ENCODE results near the gene WNK2. TPM values are rescaled to one million over a fixed set of nuclear protein-coding genes. Genes with fewer than 3 reads are reported as not detected.

The WNK2 gene
- total RNA-seq, 1 experiment from 2014 or later: not detected

DNA sequence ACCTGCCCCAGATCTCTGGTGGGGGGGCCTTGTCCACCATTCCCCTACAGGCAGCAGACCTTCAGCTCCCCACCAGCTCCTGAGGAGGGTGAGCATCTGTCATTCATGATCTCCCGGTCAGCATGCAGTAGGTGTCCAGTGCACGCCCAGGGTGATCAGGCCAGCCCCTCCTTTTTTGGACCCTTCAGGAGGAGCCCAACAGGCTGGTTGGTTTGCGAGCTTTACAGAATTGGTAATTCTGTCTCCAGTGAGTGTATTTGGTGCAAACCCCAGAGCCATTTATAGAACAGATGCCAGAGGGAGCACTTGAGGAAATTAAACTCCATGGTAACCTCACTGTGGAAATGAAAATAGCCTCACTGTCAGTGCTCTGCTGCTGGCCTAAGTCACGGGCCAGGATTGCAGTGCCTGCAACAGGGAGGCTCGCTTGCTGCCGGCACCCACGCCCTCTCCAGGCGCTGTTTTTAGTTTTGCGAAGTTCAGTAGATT is 23.4 kb downstream of the WNK2 start:
- Histone ChIP-seq H3K27ac (no peak overlapping the region), H3K36me3 (no peaks in the 10 kb centered on the region), H3K4me1 (no peaks in the 10 kb centered on the region), H3K27me3 (peaks cover 6% of the 10 kb centered on the region; the same call in 1 of the 2 replicates), H3K4me3 (no peak overlapping the region), H3K9me3 (replicated peaks) (no peaks in the 10 kb centered on the region)
- DNase-seq: no peak

DNA sequence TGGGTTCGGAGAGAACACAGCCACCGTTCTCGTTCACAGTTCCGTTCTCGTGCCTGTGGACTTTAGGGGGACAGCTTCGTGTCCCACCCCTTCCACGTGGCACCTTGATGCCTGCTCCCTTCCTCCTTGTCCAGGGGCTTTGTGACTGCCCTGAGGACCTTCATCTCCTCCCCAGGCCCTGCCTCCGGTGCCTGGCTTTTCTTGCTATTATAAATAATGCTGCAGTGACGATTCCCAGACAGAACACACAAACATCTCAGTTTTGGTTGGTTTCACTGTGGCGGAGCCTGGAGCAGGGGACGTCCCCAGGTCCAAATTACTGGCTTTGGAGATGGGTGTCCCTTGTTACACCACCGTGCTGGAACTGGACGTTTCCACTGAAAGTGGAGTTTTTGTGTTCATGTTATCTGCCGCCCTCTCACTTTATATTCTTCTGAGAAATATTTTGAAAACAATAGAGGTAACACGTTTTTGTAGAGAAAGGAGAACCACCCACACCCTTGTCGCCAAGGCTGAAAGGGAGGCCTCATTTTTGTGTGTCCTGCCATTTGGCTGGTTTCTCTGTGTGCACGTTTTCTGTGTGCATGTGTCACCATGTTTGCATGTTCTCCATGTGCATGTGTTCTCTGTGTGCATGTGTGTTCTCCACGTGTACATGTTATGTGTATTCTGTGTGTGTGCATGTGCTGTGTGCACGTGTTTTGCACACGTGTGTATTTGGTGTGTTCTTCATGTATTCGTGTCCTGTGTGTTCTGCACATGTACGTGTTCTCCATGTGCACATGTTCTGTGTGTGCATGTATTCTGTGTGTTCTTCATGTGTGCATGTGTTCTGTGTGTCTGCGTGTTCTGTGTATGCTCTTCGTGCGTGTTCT is 24.2 kb downstream of the WNK2 start:
- no peak for DNase-seq
- no peaks in the 10 kb centered on the region for H3K4me1 ChIP-seq
- no peak overlapping the region for H3K4me3 ChIP-seq
- no peaks in the 10 kb centered on the region for H3K9me3 ChIP-seq (replicated peaks)
- H3K27ac ChIP-seq: no peak overlapping the region
- H3K27me3 ChIP-seq: peaks cover under 1% of the 10 kb centered on the region; the same call in 1 of the 2 replicates
- H3K36me3 ChIP-seq: no peaks in the 10 kb centered on the region

DNA sequence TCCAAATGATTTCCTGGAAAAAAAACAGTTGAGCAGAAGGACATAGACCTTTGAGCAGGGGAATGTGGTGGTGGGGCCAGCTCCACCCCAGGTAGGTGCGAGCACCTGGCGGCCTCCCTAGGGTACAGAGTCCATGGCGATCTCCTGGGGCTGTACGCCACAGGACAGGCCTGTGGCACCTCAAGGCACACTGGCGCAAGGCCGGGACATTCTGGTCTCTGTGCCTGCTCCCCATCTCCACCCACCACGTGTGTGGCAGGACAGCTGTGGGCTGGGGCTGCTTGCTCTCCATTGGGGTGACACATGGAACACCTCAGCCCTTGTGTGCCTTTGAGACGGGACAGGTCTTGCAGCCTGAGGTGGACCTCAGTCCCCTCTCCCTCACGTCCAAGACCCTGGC is 25.2 kb downstream of the WNK2 start:
- Histone ChIP-seq H3K4me3 (no peak overlapping the region), H3K9me3 (replicated peaks) (no peaks in the 10 kb centered on the region), H3K4me1 (no peaks in the 10 kb centered on the region), H3K27me3 (no peaks in the 10 kb centered on the region; the same call in 1 of the 2 replicates), H3K27ac (no peak overlapping the region), H3K36me3 (no peaks in the 10 kb centered on the region)
- no peak for DNase-seq

DNA sequence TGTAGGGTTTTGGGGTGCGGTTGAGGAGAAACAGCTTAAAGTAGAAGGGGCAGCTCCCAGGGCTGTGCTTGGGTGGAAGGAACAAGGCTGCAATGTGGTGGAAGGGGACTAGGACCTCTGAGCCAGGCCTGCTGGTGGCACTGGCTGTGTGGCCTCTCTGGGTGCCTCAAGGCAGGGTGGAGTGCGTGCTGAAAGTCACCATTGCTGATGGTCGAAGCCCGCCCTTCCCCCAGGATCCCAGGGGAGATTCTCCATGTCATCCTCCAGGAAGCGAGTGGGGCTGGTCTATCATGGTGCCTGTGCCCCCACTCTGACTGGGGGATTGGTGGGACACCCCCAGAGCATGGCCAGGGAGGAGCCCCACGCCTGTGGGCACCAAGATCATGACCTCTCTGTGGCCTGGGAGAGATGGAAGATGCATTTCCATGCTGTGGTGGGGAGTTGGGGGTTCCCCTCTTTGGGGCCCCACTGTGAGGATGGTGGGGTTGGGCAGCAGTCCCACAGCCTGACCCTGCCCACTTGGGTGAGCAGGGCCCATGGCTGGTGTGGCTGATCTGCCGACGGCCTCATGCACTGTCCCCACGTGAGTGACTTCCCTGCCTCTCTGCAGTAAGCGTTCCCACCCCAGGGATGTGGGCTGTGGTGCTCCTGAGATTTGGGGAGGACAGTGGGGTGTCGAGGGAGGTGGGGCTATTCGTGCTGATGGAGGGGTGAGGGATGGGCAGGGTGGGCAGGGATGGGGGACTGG is 25.8 kb downstream of the WNK2 start:
- Histone ChIP-seq H3K36me3 (no peaks in the 10 kb centered on the region), H3K4me1 (no peaks in the 10 kb centered on the region), H3K4me3 (no peak overlapping the region), H3K27ac (no peak overlapping the region), H3K27me3 (no peaks in the 10 kb centered on the region), H3K9me3 (replicated peaks) (no peaks in the 10 kb centered on the region)
- DNase-seq: no peak

DNA sequence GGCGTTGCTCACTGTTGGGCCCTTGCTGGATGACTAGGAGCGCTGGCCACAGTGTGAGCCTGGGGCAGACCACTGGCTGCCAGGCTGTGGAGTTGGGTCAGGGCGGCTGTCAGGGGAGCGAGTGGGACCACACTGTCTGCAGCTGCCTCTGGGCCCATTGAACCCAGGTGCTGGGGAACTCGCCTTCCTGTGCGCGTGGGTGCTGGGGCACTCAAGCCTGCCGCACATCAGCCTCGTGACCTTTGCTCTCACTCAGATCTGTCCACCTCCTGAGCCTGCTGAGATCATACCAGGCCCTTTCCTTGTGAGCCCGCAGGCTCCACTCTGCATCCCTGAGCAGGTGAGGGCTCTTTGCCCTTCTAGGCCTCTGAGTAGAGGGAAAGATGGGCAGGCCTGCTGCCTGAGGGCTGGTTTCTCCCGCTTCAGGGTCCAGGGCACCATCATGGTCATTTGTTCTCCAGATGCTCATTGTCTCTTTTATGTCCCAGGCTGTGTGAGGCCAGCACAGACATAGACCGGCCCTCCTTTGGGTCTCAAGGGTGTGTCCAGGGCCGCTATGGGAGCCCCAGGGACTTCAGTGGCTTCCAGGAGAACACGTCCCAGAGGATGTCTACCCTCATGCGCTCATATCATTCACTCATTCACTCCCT is 26.5 kb downstream of the WNK2 start:
- Histone ChIP-seq H3K36me3 (no peaks in the 10 kb centered on the region), H3K4me3 (no peak overlapping the region), H3K4me1 (no peaks in the 10 kb centered on the region), H3K27ac (no peak overlapping the region), H3K9me3 (replicated peaks) (no peaks in the 10 kb centered on the region), H3K27me3 (no peaks in the 10 kb centered on the region)
- DNase-seq: no peak

DNA sequence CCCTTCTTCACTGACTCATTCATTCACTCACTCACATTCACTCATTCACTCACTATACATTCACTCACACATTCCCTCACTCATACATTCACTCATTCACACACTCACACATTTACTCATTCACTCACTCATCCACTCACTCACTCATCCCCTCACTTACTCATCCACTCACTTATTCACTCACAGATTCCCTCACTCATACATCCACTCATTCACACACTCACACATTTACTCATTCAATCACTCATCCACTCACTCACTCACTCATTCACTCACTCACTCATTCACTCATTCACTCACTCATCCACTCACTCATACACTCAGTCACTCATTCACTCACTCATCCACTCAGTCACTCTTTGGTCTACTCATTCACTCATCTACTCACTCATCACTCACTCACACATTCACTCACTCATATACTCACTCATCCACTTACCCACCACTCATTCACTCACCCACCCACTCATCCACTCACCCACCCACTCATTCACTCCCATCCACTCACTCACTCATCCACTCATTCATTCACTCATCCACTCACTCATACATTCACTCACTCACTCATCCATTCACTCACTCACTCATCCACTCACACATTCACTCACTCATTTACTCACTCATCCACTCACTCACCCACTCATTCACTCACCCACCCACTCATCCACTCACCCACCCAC is 27.2 kb downstream of the WNK2 start:
- Histone ChIP-seq H3K36me3 (no peaks in the 10 kb centered on the region), H3K9me3 (replicated peaks) (no peaks in the 10 kb centered on the region), H3K4me3 (no peak overlapping the region), H3K27ac (no peak overlapping the region), H3K27me3 (no peaks in the 10 kb centered on the region), H3K4me1 (no peaks in the 10 kb centered on the region)
- no peak for DNase-seq

DNA sequence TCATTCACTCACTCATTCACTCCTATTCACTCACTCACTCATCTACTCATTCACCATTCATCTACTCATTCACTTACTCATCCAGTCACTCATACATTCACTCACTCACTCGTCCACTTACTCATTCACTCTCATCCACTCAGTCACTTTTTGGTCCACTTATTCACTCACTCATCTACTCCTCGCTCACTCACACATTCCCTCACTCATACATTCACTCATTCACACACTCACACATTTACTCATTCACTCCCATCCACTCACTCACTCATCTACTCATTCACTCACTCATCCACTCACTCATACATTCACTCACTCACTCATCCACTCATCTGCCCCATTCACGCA is 27.7 kb downstream of the WNK2 start:
- no peaks in the 10 kb centered on the region for H3K36me3 ChIP-seq

DNA sequence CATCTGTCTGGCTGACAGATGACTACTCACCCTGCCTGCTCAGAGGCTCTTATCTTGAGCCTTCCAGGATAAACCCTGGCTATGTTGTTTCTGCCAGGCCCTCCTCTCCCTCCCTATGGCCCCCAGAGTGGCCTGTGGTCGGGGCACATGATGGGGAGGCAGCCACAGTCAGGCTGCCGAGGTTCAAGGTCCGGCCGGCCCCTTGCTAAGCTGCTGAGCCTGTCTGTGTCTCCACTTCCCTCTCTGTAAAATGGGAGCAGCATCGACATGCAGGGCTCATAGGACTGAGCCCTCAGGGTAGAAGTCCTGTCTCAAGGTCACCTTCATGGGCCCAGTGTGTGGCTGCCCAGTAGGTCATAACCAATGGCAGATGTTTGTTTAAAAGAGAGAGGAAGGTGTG is 28.5 kb downstream of the WNK2 start:
- Histone ChIP-seq H3K4me3 (no peak overlapping the region), H3K36me3 (no peaks in the 10 kb centered on the region), H3K27ac (no peak overlapping the region), H3K27me3 (no peaks in the 10 kb centered on the region), H3K4me1 (no peaks in the 10 kb centered on the region), H3K9me3 (replicated peaks) (no peaks in the 10 kb centered on the region)
- DNase-seq: no peak

More for the DNA sequence above, 27.7 kb downstream of the WNK2 start:
- Histone ChIP-seq H3K27me3 (no peaks in the 10 kb centered on the region), H3K4me1 (no peaks in the 10 kb centered on the region), H3K4me3 (no peak overlapping the region), H3K27ac (no peak overlapping the region), H3K9me3 (replicated peaks) (no peaks in the 10 kb centered on the region)
- no peak for DNase-seq

DNA sequence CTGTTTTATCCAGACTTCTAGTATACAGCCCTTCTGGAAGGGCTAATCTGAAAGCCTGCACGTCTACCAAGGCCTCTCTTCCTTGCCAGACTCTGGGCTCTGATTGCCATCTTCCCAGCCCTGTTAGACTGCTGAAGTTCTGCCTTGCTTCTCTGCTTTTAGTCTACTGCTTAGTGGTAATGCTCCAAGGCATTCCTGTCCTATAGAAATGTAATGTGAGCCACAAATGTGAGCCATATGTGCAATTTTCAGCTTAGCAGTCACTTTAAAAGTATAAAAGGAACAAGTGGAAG is 32.1 kb downstream of the WNK2 start:
- Histone ChIP-seq H3K4me1 (no peaks in the 10 kb centered on the region), H3K27me3 (no peaks in the 10 kb centered on the region; the same call in 1 of the 2 replicates), H3K27ac (no peak overlapping the region), H3K36me3 (no peaks in the 10 kb centered on the region), H3K9me3 (replicated peaks) (no peaks in the 10 kb centered on the region), H3K4me3 (no peak overlapping the region)
- no peak for DNase-seq

DNA sequence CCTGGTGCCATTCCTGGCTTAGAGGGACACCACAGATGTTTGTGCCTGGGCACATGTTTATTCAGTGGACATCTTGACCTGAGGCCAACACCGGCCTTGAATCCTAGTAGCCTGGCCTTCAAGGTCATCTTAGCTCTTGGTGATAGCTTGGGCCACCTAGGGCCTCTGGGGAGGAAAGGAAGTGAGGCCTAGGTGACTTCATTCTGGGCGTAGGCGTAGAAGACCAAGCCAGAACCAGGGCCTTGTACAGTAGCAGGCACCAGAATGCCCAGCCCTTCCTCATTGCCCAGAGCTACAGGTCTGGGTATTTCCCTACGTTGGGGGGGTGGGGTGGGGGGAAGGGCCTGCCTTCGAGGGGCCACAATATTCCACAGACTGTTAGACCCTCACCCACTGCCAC is 33.8 kb downstream of the WNK2 start:
- Histone ChIP-seq H3K27ac (no peak overlapping the region), H3K36me3 (no peaks in the 10 kb centered on the region), H3K9me3 (replicated peaks) (no peaks in the 10 kb centered on the region), H3K4me1 (no peaks in the 10 kb centered on the region), H3K27me3 (no peaks in the 10 kb centered on the region; the same call in 1 of the 2 replicates), H3K4me3 (no peak overlapping the region)
- DNase-seq: no peak

DNA sequence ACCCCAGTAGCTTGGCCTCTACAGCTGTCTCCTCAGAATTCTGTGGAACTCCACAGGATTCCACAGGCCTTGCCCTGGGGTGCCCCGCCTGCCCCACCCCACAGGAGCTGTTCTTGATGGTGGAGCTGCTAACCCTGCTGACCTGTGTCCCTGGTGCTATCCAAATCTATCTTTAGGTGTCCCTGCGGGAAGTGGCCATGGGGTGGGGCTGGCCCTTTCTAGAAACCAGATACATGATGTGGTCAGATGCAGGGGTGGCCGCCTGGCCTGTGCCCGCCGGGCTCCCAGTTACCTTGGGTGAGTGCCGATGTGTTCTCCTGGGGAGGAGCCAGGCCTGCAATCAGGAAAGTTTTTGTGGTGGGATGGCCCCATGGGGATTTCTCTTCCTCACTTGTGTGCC is 34.2 kb downstream of the WNK2 start:
- no peak overlapping the region for H3K27ac ChIP-seq
- no peak for DNase-seq
- no peaks in the 10 kb centered on the region; the same call in 1 of the 2 replicates for H3K27me3 ChIP-seq

DNA sequence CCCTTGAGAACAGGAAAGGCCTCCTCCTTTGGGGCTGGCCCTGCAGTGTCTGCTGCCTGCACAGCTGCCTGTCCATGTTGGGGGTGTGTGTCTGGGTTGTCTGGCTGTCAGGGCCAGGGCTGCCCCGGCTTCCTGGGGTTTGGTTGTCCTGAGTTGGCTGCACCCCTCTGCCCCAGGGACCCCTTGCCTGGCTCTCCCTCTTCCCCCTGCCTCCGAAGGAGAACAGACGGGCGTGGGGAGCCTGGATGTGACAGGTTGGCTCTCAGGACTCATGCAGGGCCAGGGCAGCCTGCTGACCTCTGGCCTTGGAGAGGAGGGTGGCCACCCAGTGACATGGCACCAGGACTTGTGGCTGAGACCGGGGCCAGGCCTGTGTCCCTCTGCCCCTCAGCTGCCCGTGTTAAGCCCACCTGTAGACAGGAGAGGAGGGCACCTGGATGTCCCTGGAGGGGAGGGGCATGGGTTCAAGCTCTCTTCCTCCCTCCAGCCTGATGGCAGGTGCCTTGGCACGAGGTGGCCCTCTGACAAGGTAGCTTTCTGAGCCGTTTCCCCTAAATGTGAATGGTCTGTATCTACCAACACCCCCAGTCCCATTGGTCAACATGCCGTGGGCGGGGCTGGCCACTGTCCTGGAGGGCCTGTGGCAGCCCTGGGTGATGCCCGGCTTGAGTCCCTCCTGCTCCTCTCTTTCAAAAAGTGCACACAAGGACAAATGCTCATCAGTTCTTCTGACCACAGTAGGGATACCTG is 34.9 kb downstream of the WNK2 start:
- Histone ChIP-seq H3K9me3 (replicated peaks) (no peaks in the 10 kb centered on the region), H3K36me3 (no peaks in the 10 kb centered on the region), H3K27ac (no peak overlapping the region), H3K4me3 (no peak overlapping the region), H3K4me1 (no peaks in the 10 kb centered on the region), H3K27me3 (no peaks in the 10 kb centered on the region; the same call in 1 of the 2 replicates)
- no peak for DNase-seq

More for the DNA sequence above, 34.2 kb downstream of the WNK2 start:
- Histone ChIP-seq H3K4me3 (no peak overlapping the region), H3K4me1 (no peaks in the 10 kb centered on the region), H3K9me3 (replicated peaks) (no peaks in the 10 kb centered on the region), H3K36me3 (no peaks in the 10 kb centered on the region)

DNA sequence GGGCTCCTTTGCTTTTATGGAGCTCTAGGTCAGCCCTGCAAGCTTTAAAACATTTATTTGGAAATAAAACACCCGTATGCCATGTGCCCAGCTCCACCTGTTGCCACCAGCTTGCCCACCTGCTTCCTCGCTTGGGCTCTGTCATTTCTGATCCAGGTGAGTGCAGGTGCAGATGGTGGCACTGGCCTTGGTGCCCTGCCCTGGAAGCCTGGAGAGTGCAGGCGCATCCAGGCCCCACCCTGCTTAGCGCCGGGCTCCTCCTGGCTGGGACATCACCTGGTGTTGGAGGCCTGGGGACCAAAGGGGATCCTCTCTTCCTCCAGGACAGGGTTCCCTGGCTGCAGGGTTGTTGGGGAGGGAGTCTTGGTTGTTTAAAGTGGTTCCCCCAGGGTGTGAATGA is 35.8 kb downstream of the WNK2 start:
- Histone ChIP-seq H3K4me3 (no peak overlapping the region), H3K27ac (no peak overlapping the region), H3K9me3 (replicated peaks) (no peaks in the 10 kb centered on the region), H3K27me3 (no peaks in the 10 kb centered on the region; the same call in 1 of the 2 replicates), H3K36me3 (no peaks in the 10 kb centered on the region), H3K4me1 (no peaks in the 10 kb centered on the region)
- DNase-seq: no peak

DNA sequence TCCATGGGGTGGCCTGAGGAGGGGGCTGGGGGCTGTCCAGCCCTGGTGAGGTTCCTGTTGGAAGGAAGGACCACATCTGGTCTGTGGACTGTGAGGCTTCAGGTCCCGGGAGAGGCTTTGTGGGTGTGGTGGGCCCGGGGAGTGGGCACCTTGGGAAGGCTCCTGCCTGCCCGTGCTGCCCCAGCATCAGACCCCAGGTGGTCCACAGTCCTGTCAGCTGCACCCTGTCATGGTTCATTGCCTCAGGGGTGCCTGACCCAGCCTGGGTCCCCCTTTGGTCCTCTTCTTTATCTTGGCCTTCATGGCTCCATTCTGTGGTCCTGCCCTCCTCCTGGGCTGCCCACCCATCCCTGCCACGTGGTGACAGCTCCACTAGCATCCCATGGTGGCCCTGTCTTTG is 36.7 kb downstream of the WNK2 start:
- Histone ChIP-seq H3K4me3 (no peak overlapping the region), H3K9me3 (replicated peaks) (no peaks in the 10 kb centered on the region), H3K36me3 (no peaks in the 10 kb centered on the region), H3K4me1 (no peaks in the 10 kb centered on the region), H3K27ac (no peak overlapping the region), H3K27me3 (no peaks in the 10 kb centered on the region; the same call in 1 of the 2 replicates)
- no peak for DNase-seq

All from SJCRH30 (cell line).